Myocyte (in vitro differentiated cells): Measurements from ENCODE around the gene ZMYM3. TPM values are rescaled to one million over a fixed set of nuclear protein-coding genes. Genes with fewer than 3 reads are reported as not detected.

Experiments
- DNase-seq: peaks from one replicate; pipeline ENCODE4 v3.0.0-alpha.2; 2012; ENCODE audit warnings: low read depth
- total RNA-seq: library from RNA; depleted of rRNA; stranded (reverse); fragments of >200 nt; gene quantifications from 2 replicates; pipeline ENCODE4 v1.2.3, GENCODE V29; 2014

ZMYM3 gene
- total RNA-seq, 1 donor from 2014 or later, result 21.4 TPM

GRCh38 chrX:71214604-71215337 lies 39.2 kb downstream of the ZMYM3 start:
- no peak for DNase-seq

GRCh38 chrX:71214152-71214551 lies 39.8 kb downstream of the ZMYM3 start:
- DNase-seq, result no peak

- no peak for DNase-seq
These were observed 41.4 kb downstream of the ZMYM3 start for GRCh38 chrX:71212536-71212935.

GRCh38 chrX:71210816-71211215 lies 43.1 kb downstream of the ZMYM3 start:
- DNase-seq, result no peak

GRCh38 chrX:71199252-71200008 lies 54.5 kb downstream of the ZMYM3 start:
- DNase-seq, result no peak

- DNase-seq, result no peak
These were observed 55.9 kb downstream of the ZMYM3 start for GRCh38 chrX:71198066-71198465.

- DNase-seq, result no peak
These were observed 57.8 kb downstream of the ZMYM3 start for GRCh38 chrX:71195964-71196649.

- DNase-seq, result no peak
These were observed 62.7 kb downstream of the ZMYM3 start for GRCh38 chrX:71191248-71191647.

Other genes starting within 250 kb of the ZMYM3 start
- gene SNX12, start 185.8 kb downstream of the ZMYM3 start, total RNA-seq, result 63.5 and 80.9 TPM in 2 replicates
- gene FOXO4, start 158.3 kb downstream of the ZMYM3 start, total RNA-seq, result 18.1 and 20.7 TPM in 2 replicates
- 4.6 TPM in 1 of 2 replicates, not detected in the other for gene CXorf65, start 147.4 kb downstream of the ZMYM3 start, total RNA-seq
- 3.4 and 12.2 TPM in 2 replicates for gene IL2RG, start 142.6 kb downstream of the ZMYM3 start, total RNA-seq
- 15.6 and 21.3 TPM in 2 replicates for gene MED12, start 135.5 kb downstream of the ZMYM3 start, total RNA-seq
- 0.16 and 0.24 TPM in 2 replicates for gene NLGN3, start 109.3 kb downstream of the ZMYM3 start, total RNA-seq
- not detected in 2 replicates for gene GJB1, start 30.9 kb downstream of the ZMYM3 start, total RNA-seq
- 373 and 376 TPM in 2 replicates for gene NONO, start 29.5 kb upstream of the ZMYM3 start, total RNA-seq
- 109 and 135 TPM in 2 replicates for gene ITGB1BP2, start 47.6 kb upstream of the ZMYM3 start, total RNA-seq
- gene TAF1, start 112.2 kb upstream of the ZMYM3 start, total RNA-seq, result 16.0 and 22.0 TPM in 2 replicates